HG03095 (cell line): Measurements from ENCODE around the gene S1PR1.

ENCODE experiments used
- ATAC-seq: cut with Tn5 transposase; IDR thresholded peaks from one replicate; pipeline ENCODE4 v1.9.1; 2021; ENCODE audit warnings: moderate library complexity; ENCODE audit not compliant: unreplicated experiment

S1PR1 gene

DNA sequence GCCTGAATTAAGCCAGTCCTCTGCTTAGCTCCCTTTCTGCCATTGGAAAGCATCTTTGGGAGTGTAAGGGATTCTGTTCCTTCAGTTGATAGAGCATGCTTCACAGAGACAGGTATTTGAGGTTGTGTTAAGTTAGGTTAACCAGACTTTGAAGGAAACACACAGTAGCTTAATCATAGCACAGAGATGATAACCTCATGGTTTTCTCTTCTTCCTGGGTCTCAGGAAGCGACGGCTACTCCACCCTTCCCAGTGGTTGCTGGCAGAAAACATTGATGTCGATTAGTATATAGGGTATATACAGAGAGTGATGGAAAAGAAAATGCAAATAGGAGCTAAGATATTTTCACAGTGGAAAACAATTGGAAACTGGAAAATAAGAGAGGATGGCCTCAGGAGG lies 42.0 kb downstream of the S1PR1 start:
- ATAC-seq: no peak

DNA sequence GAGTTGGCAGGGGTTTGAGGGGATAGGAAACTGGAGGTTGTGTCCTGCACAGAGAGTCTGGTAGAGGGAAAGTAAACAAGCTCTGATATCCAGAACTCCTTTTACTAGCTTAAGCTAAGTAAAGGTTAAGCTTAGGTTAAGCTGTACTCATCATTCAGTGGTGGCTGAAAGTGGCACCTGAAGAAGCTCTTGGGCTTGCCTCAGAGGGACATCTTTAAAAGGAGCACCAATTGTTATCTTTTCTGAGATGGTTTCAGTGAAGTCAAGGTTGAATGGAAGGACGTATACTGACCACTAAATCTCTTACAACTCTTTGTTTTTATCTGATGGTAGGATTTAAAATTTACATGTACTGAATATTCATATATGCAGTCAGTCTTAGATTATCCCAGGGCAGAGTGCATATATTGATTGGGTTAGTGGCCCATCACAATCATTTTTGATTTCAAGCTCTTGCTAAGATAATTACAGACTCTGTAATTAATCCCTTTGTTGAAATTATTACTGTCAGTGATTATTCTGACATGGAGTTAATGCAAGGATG lies 43.3 kb downstream of the S1PR1 start:
- no peak for ATAC-seq

DNA sequence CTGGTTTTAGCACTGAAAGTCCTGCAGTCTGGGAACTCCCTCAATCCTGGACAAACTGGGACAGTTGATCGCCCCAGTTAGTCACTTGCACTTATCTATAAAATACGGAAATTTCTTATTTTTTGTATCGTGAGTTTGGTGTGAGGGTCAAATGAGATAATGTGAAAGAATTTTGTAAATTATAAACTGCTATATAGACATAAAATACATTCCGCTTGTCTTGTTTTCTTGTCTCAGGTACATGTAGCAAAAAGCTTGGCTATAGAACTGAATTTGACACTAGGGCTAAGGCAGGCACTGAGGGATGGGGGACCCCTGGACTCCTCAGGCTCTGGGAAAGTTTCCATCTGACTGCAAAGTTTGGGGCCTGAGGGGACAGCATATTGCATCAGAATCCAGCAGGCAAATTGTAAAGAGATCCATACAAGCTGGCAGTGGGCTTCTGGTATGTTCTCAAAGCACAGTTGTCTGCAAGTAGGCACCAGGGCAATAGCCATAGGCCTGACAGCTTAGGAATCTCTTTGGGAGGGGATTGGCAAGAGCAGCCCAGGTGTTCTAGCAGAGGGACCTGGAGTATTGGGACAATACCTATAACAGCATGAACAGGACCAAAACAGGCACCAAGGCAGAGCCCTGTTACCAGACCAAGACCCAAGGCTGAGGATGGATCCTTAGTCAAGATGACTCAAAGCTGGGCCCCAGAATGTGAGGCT lies 44.3 kb downstream of the S1PR1 start:
- no peak for ATAC-seq

DNA sequence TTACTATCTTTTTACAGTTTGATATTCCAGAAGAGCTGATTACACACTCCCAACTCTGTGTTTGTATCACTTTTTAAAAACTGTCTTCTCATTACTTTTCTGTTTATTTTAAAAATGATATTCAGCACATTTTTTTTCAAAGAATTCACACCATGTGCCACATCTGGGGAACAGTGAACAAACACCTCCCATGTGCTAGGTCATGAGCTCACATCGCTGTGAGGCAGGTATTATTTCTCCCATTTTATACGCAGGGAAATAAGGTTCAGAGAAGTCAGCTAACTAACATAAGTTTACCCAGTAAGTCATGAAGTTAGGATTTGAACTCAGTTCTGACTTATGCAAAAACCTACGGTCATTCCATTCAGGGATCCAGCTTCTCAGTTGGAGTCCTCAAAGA lies 44.9 kb downstream of the S1PR1 start:
- no peak for ATAC-seq

DNA sequence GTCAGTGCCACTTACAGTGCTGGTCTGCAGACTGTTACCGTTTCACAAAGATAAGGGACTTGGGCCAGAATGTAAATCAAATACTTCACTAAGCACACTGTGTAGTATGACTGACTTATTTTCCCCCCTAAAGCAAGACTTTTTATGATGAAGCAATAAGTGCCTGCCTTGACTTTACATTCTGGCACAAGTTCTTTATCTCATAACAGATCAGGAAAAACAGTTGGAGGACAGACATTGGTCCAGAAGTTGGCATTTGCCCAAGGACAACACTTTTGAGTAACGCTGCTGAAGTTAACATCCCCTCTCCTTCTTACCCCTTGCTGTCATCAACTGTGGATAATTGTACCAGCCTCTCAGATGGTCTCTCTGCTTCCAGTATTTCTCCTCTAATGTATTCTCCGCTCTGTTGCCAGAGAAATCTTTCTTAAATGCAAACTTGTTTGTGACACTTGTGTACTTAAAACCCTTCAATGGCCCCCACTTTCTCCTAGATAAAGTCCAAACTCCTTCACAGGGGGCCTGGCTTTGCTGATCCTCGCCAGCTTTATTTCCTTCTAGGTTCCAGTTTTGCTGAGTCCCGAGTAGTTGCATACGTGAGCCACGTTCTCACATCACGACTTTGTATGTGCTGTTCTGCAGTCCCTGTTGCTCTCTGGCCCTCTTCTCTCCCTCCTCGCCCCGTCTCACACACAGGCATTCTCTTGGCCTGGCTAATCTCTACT lies 45.7 kb downstream of the S1PR1 start:
- no peak for ATAC-seq

DNA sequence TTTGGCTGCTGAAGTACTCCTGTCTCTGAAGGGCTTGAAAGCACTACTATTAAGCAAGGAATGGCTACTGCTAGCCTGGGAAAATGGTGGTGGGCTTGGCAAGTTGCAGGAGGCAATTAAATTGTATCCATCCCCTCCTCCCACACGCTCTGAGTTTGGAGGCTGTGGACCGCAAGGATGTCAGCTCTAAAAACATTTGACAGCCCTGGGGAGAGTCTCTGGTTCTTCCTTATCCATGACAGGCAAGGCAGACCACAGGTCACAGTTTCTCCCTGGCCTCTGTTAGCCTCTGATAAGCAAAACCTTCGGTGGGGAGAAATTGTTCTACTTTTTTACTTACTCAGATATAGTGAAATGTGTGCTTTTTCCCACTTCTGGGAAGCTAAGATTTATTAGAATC lies 46.6 kb downstream of the S1PR1 start:
- ATAC-seq: no peak

DNA sequence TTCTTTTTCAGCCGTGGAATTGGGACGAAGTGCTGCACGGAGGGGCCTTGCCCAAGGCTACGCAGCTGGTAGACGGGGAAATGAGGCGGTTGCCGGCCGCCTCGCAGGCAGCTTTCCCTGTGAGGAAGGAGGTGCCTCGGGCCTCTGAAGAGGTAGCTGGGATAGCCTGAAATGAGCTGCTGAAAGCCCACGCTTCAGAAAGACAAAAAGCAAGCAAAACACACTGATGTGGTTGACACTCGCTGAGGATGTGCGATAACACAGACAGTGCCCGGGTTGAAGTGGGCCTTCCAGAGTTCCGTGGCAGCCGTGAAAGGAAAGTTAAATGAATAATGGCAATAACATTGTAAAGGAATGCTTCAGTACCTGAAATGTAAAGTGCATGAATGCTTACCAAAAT lies 47.2 kb downstream of the S1PR1 start:
- ATAC-seq: no peak

DNA sequence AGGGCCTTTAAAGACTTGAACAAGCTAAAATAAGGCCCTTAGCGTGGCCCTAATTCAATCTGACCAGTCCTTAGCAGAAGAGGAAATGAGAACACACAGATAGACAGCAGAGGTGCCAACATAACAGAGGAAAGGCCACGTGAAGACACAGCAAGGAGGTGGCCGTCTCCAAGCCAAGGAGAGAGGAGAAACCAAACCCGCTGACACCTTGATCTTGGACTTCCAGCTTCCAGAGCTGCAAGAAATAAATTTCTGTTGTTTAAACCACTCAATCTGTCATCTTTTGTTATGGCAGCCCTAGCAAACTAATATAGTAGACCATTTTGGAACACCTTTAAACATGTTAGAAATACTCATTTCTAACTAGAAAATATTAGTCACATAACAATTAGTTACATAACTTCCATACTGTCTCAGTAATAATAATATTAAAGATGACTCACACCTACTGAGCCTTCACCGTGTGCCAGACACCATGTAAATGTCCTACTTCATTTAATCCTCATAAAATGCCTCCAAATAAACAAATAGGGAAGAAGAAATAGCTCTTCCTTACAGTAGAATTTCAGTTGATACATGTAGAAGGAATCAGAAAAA lies 47.9 kb downstream of the S1PR1 start:
- ATAC-seq: no peak

DNA sequence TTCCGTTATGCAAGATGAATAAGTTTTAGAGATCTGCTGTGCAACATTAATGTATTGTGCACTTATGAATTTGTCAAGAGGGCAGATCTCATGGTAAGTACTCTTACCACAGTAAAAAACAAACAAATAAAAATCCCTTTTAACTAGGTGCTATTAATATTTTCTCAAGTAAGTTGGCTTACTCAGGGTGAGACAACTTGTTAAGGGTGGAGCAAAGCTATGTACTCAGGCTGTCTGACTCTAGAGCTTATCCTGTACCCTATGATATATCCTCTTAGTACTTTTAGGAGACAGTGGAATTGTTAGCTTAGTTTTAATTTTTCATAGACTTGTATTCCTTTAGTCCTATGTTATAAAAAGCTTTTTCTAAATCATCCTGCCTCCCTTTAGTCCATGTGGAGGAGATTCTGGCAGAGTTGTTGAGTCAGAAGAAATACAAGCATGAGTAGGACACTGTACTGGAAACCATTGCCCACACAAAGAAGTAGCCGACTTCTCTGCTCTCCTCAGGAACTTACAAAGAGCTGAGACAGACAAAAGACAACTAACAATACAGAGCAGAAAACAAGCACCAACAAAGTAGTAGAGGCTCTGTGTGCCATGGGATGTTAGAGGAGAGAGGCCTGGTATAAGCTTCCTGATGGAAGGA lies 49.2 kb downstream of the S1PR1 start:
- ATAC-seq: no peak

DNA sequence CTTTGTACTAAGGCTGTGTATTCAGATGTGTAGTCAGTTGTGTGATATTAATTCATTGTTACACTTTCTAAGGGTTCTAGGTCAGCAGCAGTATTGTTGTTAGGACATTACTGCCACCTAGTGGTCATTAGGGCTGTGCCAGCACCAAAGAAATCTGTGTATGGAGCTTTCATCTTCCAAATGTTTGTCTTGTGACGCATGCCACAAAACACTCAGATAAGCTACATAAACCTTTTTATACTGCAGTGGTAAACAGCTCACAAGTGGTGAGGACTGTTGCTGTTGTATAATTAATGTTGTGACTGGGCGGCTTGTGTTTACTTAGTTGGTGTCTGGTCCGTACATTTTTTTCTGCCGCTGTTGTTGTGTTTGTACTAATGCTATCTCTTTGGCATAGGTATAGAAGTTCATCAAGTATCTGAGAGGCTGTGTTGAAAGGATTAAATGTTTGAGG lies 51.7 kb downstream of the S1PR1 start:
- ATAC-seq: no peak

DNA sequence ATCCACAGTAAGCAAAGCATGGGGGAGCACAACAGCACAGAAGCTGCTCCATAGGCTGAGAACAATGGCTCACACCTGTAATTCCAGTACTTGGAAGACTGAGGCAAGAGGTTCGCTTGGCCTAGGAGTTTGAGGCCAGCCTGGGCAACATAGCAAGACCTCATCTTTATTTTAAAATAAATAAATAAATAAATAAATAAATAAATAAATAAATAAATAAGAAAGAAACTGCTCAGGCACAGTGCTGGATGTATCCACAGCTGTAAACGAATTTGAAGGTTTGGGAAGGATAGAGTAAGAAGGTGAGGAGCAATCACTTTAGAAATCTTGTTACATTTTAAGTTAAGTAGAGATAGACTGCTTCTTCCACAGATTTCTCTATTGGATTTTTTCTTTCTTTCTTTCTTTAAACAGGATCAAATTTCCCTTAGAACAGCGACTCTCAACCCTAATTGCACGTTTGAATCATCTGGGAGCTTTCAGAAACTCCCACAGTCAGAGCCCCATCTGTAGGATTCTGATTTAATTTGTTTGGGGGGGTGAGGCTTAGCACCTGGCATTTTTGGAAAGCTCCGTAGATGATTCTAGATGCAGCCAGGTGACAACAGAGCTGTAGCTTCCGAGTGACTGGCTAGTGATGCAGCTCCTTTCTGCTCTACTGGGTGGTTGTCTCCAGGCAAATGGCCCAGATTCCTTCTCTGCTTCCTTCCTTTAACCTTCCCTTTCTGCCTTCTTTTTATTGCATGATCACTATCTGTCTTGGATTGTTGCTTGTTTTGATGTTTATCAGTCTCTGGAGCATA lies 53.5 kb downstream of the S1PR1 start:
- no peak for ATAC-seq
